Stimulated activated naive CD4-positive, alpha-beta T cell (primary cell): ENCODE measurements around the gene PRAC2.
A peak's percentile ranks its signal among the peaks of the same experiment; 100 is the strongest.
"Not testable (repeated sequence)": the region's sequence is repeated elsewhere in the genome, so short reads cannot be mapped to it uniquely, and the experiment has no call there.

Source experiments
- DNase-seq, 6 experiments: peaks; one replicate each; lab custom pipeline; 2025; lab: John Stamatoyannopoulos, UW

The PRAC2 gene

DNA sequence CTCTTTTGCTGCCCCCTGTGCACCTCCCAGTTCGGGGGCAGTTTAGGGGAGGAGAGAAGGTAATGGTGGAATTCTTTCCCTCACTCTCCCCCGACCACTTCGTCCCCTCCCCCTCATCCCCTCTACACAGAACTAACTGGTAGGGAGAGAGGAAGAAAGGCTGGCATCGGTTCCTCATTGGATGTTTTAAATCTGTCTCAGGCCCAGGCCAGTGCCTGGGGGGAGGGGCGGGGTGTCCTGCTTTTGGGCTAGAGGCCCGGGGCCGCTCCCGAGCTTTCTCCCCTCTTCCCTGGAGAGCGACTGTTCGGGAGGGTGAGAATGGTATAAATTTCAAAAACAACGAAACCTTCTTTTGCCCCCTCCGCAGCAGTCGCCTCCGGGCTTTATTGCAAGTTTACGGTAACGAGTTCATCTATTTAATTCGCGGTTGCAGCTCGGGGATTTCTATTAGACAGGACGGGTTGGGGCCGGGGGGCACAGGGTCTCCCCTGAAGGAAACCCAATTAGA is at the start of gene PRAC2:
PRAC2 (plus strand) TSS at position 271 of the 508 bp plus-strand sequence. CDS start 1,226 bp downstream, outside the sequence.
- peak in 1 of 6 experiments; percentile 34 for DNase-seq

DNA sequence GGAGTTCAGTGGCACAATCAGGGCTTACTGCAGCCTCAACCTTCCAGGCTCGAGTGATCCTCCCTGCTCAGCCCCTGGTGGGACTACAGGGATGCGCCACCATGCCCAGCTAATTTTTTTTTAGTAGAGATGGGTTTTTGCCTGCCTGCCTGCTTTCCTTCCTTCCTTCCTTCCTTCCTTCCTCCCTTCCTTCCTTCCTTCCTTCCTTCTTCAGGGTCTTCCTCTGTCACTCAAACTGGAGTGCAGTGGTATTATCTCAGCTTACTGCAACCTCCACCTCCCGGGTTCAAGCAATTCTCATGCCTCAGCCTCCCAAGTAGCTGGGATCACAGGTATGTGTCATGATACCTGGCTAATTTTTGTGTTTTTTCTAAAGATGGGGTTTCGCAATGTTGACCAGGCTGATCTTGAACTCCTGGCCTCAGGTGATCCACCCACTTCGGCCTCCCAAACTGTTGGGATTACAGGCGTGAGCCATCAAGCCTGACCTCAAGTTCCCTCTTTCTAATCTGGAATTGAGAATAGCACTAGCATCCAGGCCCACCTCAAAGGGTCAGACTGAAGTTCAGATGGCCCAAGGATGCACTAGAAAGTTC is 45.9 kb upstream of the PRAC2 start:
- no peak for DNase-seq

DNA sequence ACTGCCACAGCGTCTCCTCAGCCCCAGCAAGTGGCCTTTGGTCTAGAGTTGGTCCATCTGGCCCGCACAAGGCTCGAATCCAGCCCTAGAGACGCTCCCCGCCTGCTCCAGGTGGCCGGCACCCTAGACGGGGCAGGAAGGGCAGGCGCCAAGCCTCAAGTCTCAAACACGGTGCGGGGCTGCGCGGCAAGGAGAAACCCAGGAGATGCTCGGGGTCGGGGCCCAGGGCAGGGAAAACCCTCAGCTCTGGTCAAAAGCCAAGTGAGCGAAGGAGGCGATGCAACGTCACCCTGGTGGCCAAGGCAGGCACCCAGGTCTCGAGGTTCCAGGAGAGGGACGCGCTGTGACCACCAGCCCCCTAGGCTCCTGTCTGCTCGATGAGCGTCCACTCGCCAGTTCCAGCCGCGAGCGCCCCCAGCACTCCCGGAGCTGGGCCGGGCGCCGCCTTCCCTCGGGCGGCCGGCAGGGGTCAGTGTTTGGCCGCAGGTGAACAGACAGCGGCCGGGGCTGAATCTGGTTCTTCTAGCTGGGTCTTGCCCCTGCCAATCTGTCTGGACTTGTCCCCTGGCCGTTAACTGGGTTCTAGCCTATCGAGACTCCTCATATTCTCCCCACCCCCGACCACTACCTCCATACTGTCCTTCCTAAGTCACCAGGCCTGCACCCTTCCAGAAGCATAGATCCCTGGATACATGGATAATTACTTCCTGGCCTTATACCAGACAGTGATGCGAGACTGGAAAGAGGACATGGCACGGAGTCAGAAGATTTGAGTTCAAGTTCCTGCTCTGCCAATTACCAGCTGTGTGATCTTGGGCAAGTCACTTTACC is 44.6 kb upstream of the PRAC2 start:
- DNase-seq: peak; percentile 16 to 72 (median 52)

DNA sequence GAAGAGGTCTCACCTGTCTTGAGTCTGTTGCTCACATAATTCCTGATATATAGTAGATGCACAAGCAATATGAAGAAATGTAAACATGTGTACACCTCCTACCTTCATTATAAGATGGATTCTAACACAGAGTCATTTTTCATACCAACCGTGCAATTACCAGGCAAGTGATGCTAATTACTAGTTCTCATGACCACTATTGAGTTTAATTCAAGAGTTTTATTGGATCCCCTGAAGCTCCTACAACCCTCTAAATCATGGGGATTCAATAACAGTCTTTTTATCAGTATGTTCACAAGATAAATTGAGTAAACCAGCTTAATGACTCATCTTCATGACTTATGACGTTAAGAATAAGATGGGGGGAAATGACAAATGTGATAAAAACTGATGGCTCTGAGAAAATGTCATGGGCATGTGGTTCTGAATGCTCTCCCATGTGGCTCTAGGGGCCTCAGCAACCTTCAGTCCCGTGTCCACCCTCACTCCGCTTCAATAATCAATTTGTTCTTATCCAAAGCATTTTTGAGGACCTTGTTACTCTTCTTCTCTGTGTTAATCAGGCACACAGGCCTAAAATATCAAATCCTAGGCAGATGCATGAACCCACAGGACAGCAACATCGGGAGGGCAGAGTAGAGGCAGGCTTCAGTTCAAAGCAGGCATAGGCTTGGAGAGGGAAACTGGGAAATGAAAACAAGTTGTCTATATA is 43.4 kb upstream of the PRAC2 start:
- no peak for DNase-seq

DNA sequence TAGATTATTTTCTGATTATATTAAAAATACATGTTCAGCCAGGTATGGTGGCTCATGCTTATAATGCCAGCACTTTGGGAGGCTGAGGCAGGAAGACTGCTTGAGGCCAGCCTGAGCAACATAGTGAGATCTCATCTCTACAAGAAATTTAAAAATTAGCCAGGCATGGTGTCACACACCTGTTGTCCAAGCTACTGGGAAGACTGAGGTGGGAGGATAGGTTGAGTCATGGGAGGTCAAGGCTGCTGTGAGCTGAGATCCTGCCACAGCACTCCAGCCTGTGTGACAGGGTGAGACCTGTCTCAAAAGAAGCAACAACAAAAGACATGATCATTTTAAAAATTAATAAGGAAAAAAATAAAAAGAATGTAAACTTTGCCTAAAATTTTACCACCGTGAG is 41.4 kb upstream of the PRAC2 start:
- DNase-seq: no peak

DNA sequence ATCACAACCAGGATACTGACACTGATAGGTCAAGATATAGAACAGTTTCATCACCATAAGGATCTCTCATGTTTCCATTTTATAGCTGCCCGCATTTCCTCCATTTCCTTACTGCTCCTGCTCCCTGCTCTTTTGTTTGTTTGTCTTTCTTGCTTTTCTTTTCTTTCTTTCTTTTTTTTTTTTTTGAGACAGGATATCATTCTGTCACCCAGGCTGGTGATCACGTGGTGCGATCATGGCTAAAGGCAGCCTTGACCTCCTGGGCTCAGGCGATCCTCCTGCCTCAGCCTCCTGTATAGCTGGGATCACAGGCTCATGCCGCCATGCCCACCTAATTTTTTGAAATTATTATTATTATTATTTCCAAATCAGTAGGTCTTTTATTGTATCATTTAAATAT is 32.3 kb upstream of the PRAC2 start:
- DNase-seq: no peak

DNA sequence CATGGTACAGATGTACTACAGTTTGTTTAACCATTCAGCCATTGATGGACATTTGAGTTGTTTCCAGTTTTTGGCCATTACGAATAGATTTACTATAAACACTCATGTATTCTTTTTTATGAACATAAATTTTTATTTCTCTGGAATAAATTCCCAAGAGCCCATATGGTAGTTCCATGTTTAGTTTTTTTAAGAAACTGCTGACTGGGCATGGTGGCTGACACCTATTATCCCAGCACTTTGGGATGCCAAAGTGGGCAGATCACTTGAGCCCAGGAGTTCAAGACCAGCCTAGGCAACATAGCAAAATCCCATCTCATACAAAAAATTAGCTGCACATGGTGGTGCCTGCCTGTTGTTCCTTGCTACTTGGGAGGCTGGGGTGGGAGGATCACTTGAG is 30.9 kb upstream of the PRAC2 start:
- DNase-seq: no peak

DNA sequence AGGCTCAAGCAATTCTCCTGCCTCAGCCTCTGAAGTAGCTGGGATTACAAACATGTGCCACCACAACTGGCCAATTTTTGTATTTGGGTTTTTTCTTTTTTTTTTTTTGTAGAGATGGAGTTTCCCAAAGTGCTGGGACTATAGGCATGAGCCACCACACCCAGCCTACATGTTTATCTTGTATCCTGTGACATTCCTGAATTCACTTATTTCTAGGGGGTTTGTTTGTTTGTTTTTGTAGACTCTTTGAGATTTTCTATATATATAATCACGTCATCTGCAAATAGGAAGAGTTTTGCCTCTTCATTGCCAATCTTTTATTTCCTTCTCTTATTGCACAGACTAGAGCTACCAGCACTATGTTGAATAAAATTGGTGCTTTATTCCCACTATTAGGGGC is 29.8 kb upstream of the PRAC2 start:
- DNase-seq: no peak

DNA sequence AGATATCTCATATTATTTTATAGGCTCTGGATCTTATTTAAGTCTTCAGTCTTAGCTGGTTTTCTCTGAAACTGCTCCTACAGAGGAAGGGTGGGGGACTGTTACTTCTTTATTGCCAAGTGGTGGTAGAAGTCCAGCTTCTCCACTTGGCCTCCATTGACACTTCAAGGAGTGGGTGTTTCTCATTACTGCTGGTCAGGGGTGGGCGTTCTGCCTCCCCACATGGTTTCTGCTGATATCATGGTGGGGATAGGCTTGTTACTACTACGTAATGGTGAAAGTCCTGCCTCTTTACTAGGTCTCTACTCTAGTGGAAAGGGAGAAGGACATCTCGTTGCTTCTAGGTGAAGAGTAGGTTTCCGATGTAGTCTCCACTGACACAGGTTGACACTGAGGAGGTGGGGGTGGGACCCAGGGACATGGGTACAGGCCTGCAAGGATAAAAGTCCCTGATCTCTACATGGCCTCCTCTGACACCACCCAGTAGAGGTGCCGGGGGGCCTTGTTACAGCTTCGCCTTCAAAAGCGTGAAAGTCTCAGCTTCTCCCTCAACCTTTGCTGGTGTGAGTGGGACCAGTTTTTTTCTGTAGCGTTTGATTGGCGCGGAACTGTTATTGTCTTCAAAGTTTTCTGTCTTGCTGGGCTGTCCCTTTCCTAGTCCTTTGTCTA is 21.0 kb upstream of the PRAC2 start:
- DNase-seq: no peak

DNA sequence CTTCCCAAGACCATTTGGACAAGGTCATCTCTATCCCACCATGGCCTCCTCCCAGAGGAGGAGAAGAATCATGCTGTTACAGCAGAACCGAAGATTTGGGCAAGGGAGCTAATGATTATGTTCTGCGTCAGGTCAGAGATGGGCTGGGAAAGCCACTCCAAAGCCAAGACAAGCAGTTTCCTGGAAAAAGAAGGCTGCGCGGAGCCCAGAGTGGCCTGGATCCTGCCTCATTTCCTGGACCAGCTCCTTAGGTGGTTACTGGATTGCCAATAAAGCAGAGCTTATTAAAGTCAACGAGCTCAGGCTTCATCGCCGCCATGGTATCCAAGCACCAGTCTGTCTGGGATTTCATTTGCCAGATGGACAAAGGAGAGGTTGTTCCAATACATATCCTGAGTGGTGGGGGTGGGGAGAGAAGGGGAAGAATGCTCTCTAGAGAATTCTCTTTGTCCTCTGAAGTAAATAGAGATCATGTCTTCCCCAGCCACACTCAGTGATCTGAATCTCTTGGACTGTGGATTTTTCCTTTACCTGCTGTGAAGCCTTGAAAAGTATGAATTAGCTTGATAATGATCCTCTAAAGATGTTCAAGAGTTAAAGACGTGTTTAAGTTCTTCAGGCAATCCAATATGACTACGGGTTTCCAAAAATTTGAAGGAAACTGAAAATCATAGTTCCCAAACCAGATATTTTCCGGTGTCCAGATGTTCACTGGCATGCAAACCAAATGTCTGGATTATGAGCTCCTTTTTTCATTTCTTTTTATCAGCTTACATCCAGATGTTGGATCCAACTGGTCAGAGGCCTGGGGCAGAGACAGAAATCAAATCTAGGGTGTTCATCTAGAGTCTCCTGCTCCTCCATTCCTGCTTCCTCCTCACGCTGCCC is 18.4 kb upstream of the PRAC2 start:
- no peak for DNase-seq

DNA sequence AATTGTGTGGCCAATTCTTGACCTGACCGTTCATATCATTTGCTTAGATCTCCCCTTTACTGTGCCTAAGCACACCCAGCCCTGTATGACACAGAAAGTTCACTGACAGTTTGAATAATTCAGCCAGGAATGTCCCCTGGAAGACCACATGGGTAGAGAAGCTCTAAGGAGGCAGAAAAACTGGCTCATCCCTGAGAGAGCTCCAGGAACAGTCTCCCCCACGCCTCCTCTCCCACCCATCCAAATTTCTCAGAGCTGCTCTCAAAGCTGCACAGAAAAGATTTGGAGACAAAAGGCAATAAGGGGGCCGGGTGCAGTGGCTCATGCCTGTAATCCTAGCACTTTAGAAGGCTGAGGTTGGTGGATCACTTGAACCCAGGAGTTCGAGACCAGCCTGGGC is 11.9 kb upstream of the PRAC2 start:
- DNase-seq: no peak

DNA sequence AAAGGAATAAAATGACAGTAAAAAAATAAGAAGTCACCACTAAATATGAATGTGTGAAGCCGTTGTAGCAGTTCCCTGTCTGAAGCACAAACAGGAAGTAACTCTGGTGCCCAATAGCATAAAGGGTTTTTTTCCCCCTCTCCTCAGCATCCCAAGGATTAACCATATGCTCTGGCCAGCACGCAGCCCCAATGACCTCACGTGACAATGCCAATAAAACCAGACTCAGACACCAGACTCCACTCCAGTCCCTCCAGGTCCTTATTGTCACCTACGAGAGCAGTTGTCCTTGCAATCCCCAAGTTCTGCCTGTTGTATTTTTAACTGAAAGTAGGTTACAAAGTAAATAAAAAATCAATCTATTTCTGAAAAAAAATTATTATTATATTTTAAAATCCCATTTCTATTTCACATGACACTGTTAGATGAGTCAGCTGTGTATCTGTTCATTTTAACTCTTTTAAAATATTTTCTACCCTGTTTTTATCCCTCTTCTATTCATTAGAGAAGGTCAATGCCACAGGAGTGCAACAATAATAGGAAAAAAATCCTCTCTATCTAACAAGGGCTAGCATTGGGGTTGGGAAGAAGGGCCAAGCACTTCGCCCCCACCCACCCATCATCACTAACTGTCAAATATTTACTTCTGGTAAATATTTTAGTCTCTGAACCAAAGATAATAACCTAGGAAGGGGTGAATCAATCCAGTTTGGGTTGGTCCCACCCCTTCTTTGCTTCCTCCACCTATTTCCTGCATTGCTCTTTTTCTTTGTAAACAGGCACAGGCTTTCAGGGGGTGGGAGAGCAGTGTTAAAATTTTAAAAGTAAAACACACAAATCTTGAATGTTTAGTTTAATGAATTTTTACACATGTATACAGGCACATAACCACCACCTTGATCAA is 7.2 kb upstream of the PRAC2 start:
- DNase-seq: no peak

DNA sequence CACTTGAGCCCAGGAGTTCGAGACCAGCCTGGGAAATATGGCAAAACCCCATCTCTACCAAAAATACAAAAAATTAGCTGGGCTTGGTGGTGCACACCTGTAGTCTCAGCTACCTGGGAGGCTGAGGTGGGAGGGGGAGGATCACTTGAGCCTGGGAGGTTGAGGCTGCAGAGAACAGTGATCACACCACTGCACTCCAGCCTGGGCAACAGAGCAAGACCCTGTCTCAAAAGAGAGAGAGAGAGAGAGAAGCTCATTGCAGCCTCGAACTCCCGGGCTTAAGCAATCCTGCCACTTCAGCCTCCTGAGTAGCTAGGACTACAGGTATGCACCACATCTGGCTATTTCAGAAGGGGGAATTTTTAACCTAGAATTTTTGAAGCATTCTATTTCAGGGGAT is 6.4 kb upstream of the PRAC2 start:
- not testable (repeated sequence) for DNase-seq

DNA sequence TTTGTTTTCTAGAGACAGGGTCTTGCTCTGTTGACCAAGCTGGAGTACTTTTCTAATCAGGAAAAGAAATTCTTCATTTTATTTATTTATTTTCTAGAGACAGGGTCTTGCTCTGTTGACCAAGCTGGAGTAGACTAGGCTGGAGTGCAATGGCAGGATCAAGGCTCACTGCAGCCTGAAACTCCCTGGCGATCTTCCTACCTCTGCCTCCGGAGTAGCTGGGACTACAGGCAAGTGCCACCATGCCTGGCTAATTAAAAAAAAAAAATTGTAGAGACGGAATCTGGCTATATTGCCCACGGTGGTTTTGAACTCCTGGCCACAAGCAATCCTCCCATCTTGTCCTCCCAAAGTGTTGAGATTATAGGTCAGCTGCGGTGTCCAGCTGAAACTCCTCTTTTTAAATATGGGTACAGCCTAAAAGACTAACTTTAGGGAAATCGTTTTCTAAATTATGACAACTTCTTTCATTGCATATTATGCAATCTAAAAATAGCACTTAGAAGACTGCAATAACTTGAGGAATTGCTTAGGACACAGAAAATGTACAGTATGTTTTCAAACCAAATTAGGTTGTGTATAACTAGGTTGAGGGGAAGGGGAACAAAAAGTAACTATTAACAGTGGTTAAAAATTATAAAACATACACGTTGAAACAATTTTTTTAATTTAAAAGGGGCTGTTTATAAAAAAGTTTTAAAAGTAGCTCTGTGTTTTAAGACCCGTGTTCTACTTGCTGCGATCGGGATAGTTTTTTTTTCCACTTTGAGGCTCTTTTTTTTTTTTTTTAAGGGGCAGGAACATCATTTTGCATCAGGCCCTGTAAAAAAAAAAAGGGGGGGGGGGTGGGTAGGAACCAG is 5.4 kb upstream of the PRAC2 start:
- no peak for DNase-seq

DNA sequence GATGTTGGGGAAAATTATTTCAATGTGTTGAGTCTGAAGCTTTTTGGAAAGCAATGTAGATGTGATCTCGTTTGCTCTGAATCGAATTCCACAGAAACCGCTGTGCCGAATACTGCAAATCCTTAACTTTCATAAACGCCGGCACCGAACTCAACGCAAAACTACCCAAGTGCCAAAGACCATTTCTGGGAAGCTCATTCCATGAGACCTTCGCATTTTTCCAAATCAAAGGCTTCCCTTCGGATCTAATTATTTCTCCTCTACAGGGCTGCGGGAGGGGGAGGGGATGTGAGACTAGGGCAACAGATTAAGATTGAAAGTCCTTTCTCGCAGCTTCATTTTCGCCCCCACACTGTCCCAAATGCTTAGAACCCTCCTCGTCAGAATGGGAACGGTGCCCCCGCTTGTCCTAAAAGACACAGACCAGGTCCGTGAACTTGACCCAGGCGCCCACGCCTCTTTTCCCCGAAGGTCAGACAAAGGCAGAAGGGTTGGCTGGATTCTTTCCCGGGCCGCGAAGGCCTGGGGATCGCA is 4.7 kb upstream of the PRAC2 start:
- DNase-seq: no peak

DNA sequence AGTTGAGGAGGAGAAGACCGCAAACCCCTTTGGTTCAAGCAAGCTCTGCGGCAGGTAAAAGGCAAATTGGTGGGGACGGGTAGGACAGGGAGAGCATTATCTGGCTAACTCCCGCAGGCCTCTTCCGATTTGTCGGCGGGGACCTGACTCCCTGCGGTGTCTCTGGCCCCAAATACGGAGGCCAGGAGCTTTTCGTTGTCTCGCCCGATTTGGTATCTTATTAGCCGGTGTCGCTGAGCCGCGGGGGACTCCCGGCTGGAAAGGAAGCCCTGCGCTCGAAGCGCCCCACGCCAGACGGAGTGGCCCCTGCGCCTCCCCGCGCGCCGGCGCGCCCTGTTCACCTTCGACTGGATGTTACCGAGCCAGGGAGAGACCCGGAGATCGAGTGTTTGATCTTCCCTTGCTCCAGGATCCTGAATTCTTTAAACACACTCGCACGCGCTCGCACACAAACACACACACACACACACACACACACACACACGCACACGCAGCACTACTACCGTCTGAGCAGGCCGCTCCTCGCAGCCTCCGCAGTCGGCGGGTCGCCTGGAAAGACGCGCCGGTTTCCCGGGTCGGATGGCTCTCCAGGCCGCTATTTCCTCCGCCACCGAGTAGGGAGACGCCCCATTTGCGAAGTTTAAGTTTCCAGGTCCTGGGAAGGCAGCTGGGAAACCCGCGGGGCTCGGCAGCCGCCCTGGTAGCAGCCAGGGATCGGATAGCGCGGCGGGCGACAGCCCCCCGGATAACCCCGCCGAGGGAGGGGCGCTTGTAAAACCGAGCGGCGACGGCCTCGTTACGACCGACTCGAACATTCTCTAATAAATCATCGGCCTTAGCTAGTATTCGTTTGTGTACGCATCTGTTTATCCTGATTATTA is 4.0 kb upstream of the PRAC2 start:
- DNase-seq: peak in 2 of 6 experiments; percentile 24 to 48

DNA sequence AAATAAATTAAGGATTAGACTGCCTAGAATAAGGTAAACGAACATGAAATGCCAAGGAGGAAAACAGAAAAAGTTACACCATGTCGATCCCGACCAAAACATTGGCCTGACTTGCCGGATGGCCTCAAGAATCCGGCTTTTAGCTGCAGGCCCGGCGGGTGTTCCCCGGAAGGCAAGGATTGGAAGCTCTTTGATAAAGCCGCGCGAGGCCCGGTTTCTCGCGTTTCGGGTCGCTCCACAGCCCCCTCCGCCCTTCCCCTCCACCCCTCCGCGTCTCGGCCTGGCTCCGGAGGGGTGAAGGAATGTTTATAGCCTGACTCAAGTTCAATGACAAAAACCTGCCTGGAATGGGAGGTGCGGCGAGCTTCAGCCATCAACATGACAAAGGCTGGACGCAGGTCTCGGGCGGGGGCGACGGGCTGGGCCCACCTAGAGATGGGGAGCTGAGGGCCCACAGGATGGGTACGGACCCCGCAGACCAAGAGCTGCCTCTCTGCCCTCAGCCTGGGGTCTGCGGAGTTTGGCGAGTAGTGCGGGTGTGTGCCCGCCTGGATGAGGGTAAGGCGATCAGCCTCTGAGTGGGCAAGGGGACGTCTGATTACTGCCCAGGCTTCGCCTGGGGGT is 3.2 kb upstream of the PRAC2 start:
- DNase-seq: peak in 1 of 6 experiments; percentile 31
